Measurements from ENCODE around the gene MYO5A. TPM values are rescaled to one million over a fixed set of nuclear protein-coding genes. Genes with fewer than 3 reads are reported as not detected.

MYO5A gene
- total RNA-seq, 4 donors from 2014 or later, result 10.9 to 151 (median 17.0) TPM

DNA sequence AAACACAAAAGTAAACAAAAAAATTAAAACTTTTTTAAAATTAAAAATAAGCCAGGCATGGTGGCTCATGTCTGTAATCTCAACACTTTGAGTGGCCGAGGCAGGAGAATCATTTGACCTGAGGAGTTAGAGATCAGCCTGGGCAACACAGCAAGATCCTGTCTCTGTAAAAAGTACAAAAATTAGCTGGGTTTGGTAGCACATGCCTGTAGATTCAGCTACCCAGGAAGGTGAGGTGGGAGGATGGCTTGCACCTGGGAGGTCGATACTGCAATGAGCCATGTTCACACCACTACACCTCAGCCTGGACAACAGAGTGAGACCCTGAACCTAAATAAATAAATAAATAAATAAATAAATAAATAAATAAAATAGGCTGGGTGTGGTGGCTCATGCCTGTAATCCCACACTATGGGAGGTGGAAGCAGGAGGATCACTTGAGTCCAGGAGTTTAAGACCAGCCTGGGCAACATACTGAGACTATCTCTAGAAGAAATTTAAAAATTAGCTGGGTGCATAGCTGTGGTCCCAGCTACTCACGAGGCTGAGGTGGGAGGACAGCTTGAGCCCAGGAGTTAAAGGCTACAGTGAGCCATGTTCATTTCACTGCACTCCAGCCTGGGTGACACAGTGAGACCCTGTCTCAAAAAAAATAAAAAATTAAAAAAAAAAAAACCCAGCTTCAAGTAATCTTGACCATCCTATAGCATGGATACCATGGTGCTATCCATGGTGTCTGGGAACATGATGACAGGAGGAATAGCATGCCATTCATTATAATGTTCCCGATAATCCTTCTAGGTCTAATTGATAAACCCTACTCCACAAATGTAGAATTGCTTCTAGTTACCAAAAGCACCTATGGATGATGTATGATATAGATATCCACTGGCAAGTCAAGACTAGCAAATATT is 4.2 kb downstream of the MYO5A start:
- Histone ChIP-seq H3K27me3 (peaks cover 11% of the 10 kb centered on the region), H3K27ac (no peak overlapping the region), H3K4me3 (no peak overlapping the region), H3K36me3 (no peaks in the 10 kb centered on the region), H3K4me1 (peaks cover 0 to 27% (median 12%) of the 10 kb centered on the region in 4 donors), H3K9me3 (no peaks in the 10 kb centered on the region)
- in situ Hi-C loops (cut with MboI; ENCODE audit: low pct_ligation_motif_present in 1 of 4, low pct_unique_long_range_greater_than_20kb in 1 of 4, low sequenced_read_pairs in 3 of 4) (no loop called here), intact Hi-C loops (cut with DNase I; ENCODE audit: low total_unique reads) (no loop called here)
- WGBS, 2 donors (ENCODE audit: low coverage in 1 of 2), result 94 to 95% methylated on average over 2 to 4 of the region's 4 CpGs
- no peak for DNase-seq
- TF ChIP-seq, protein P1, sequence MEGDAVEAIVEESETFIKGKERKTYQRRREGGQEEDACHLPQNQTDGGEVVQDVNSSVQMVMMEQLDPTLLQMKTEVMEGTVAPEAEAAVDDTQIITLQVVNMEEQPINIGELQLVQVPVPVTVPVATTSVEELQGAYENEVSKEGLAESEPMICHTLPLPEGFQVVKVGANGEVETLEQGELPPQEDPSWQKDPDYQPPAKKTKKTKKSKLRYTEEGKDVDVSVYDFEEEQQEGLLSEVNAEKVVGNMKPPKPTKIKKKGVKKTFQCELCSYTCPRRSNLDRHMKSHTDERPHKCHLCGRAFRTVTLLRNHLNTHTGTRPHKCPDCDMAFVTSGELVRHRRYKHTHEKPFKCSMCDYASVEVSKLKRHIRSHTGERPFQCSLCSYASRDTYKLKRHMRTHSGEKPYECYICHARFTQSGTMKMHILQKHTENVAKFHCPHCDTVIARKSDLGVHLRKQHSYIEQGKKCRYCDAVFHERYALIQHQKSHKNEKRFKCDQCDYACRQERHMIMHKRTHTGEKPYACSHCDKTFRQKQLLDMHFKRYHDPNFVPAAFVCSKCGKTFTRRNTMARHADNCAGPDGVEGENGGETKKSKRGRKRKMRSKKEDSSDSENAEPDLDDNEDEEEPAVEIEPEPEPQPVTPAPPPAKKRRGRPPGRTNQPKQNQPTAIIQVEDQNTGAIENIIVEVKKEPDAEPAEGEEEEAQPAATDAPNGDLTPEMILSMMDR (IDR thresholded peaks at IDR 0.05), result no peak
- TF ChIP-seq EP300 (IDR thresholded peaks at IDR 0.05; ENCODE audit: low read depth) (no peak), POLR2A (IDR thresholded peaks at IDR 0.05) (no peak), POLR2AphosphoS5 (IDR thresholded peaks at IDR 0.05) (no peak)

- H3K27me3 ChIP-seq, result peaks cover 6% of the 10 kb centered on the region
- WGBS, 2 donors (ENCODE audit: low coverage in 1 of 2), result 74 to 79% methylated on average over 4 to 5 of the region's 5 CpGs
- H3K9me3 ChIP-seq, result no peaks in the 10 kb centered on the region
- no peak for TF ChIP-seq POLR2A (IDR thresholded peaks at IDR 0.05)
- no peak for TF ChIP-seq POLR2AphosphoS5 (IDR thresholded peaks at IDR 0.05)
- no peak for TF ChIP-seq EP300 (IDR thresholded peaks at IDR 0.05; ENCODE audit: low read depth)
- TF ChIP-seq, protein P1 (IDR thresholded peaks at IDR 0.05), result no peak
- H3K36me3 ChIP-seq, result no peaks in the 10 kb centered on the region
- intact Hi-C loops (cut with DNase I; ENCODE audit: low total_unique reads) (no loop called here), in situ Hi-C loops (cut with MboI; ENCODE audit: low pct_ligation_motif_present in 1 of 4, low pct_unique_long_range_greater_than_20kb in 1 of 4, low sequenced_read_pairs in 3 of 4) (no loop called here)
- H3K4me1 ChIP-seq, result peaks cover 0 to 22% (median 7%) of the 10 kb centered on the region in 4 donors
- H3K4me3 ChIP-seq, result no peak overlapping the region
- H3K27ac ChIP-seq, result no peak overlapping the region
- DNase-seq, result no peak
Observed at GRCh38 chr15:52523647-52524046, 5.0 kb downstream of the MYO5A start.

GRCh38 chr15:52523192-52523591 is 5.5 kb downstream of the MYO5A start:
- DNase-seq, result no peak
- H3K9me3 ChIP-seq, result no peaks in the 10 kb centered on the region
- H3K4me1 ChIP-seq, result peaks cover 0 to 18% (median 5%) of the 10 kb centered on the region in 4 donors
- intact Hi-C loops (cut with DNase I; ENCODE audit: low total_unique reads), result no loop called here
- 55 to 63% methylated on average over 2 to 3 of the region's 3 CpGs for WGBS, 2 donors (ENCODE audit: low coverage in 1 of 2)
- in situ Hi-C loops (cut with MboI; ENCODE audit: low pct_ligation_motif_present in 1 of 4, low pct_unique_long_range_greater_than_20kb in 1 of 4, low sequenced_read_pairs in 3 of 4), result no loop called here
- H3K27me3 ChIP-seq, result peaks cover 2% of the 10 kb centered on the region
- H3K36me3 ChIP-seq, result no peaks in the 10 kb centered on the region
- TF ChIP-seq POLR2AphosphoS5 (IDR thresholded peaks at IDR 0.05) (no peak), EP300 (IDR thresholded peaks at IDR 0.05; ENCODE audit: low read depth) (no peak), POLR2A (IDR thresholded peaks at IDR 0.05) (no peak)
- TF ChIP-seq, protein P1 (IDR thresholded peaks at IDR 0.05), result no peak
- no peak overlapping the region for H3K27ac ChIP-seq
- H3K4me3 ChIP-seq, result no peak overlapping the region

DNA sequence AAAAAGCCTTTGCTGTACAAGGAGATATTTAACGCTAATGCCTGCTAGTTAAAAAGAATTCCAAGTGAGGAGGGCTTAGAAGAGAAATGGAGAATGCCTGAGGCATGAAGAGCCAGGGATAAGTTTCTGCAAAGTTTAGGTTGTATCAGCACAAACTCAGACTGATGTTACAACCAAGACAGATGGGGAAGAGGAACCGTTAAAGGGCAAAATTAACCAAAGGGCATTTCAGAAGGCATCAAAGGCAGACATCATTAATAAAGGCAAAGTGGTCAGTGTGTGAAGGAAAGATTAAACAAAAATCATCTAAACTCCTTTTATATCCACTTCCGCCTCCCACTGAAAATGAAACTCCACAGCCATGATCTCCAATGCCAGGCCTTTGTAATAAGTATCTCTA is 7.0 kb downstream of the MYO5A start:
- WGBS, 2 donors (ENCODE audit: low coverage in 1 of 2), result 94 to 95% methylated on average over 3 of the region's 3 CpGs
- no peaks in the 10 kb centered on the region for H3K36me3 ChIP-seq

More for the DNA sequence above, 7.0 kb downstream of the MYO5A start:
- in situ Hi-C loops (cut with MboI; ENCODE audit: low pct_ligation_motif_present in 1 of 4, low pct_unique_long_range_greater_than_20kb in 1 of 4, low sequenced_read_pairs in 3 of 4) (no loop called here), intact Hi-C loops (cut with DNase I; ENCODE audit: low total_unique reads) (no loop called here)
- H3K4me1 ChIP-seq, result peaks cover 0 to 12% (median 2%) of the 10 kb centered on the region in 4 donors
- no peaks in the 10 kb centered on the region for H3K27me3 ChIP-seq
- DNase-seq, result no peak
- no peak overlapping the region for H3K4me3 ChIP-seq
- TF ChIP-seq POLR2A (IDR thresholded peaks at IDR 0.05), result no peak
- TF ChIP-seq EP300 (IDR thresholded peaks at IDR 0.05; ENCODE audit: low read depth), result no peak
- TF ChIP-seq, protein P1 (IDR thresholded peaks at IDR 0.05), result no peak
- no peak overlapping the region for H3K27ac ChIP-seq
- no peaks in the 10 kb centered on the region for H3K9me3 ChIP-seq

Data from transverse colon (tissue), 4 donors.